ENCODE data around the gene PRKAG1. TPM values are rescaled to one million over a fixed set of nuclear protein-coding genes. Genes with fewer than 3 reads are reported as not detected.
A peak's percentile ranks its signal among the peaks of the same experiment; 100 is the strongest.

The PRKAG1 gene
- total RNA-seq, 1 donor: 95.9 TPM

DNA sequence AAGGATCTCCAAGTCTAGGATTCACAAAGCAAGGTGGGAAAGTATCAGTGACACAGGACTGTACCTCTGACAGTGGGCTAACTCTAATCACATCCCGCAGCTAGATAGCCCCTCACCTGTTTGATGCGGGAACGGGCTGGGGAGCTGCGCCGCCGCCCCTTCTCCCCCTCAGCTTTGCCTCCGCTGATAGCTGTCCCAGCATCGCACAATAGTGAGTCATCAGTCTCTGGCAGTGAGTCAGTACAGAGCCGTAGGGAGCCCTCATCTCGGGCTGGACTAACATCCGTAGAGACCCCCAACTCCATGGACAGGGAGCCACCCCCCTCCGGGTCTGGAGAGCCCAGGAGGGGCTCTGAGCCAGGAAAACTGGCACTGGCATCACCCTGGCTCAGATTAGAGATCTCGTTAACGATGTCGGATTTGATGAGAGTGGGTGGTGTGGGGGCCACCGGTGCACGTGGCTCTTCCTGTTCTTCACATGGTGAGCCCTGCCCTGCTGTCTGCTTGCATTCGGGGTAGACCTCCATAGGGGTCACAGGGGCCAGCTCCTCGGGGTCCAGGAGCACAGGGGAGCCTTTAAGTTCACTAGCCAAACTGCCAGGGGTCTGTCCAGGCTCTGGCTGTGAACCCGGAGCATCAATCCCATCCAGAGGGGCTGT, 31.1 kb upstream of the PRKAG1 start:
- no peak overlapping the region for H3K4me3 ChIP-seq (ENCODE audit: low read depth, low read length)
- peak; percentile 48 for DNase-seq (ENCODE audit: low read depth)
- no peak for TF ChIP-seq CTCF (IDR thresholded peaks at IDR 0.05; ENCODE audit: insufficient read depth, low read length)

DNA sequence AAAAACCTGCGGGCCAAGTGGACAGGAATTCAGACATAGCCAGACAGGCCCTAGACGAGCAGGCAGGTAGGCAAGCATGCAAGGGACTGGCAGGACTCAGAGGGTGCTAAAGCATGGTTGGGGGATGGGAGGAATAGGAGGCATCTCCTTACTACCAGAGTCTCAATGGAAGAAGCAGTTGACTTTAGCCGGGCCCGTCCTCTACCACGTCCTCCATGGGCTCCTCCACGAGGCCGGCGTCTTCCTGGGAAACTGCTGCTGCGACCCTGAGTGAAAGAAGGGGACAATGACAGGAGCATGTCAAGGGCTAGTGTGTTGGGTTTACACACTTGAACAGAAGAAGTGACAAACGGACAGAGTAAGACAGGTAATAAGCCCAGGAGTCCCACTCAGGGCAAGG, 30.4 kb upstream of the PRKAG1 start:
- TF ChIP-seq CTCF (IDR thresholded peaks at IDR 0.05; ENCODE audit: insufficient read depth, low read length): no peak
- DNase-seq (ENCODE audit: low read depth): no peak
- no peak overlapping the region for H3K4me3 ChIP-seq (ENCODE audit: low read depth, low read length)

DNA sequence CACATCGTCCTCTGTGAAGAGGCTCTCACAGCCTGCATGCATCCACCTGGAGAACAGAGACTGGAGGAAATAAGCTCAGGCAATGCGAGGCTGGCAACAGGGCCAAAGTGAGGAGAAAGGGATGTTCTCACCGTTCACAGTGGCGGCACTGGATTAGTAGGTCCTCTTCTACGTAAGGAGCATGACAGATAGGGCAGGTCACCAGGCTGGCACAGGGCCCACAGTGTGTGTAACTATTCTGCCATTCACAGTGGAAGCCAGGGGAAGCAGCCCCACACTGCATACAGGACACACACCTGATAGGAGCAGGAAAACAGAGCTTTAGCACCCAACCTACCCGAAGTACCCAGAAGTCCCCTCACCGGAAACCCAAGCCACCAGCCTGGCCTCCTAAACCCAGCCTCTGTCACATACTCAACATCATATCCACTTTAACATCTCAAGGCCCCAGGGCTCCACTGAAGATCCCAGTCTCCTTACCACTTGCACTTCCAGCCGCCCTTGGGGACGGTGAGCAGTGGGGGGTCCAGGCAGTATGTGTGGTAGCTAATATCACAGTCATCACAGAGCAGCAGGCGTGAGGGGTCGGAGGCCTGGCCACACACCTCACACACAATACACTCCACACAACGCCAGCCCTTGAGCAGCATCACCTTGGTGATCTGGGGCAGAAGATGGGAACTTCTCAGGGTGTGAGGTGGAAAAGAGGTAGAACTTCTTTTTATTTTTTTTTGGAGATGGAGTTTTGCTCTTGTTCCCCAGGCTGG, 27.7 kb upstream of the PRKAG1 start:
- DNase-seq (ENCODE audit: low read depth): no peak
- TF ChIP-seq CTCF (IDR thresholded peaks at IDR 0.05; ENCODE audit: insufficient read depth, low read length): no peak
- H3K4me3 ChIP-seq (ENCODE audit: low read depth, low read length): no peak overlapping the region

- no peak for TF ChIP-seq CTCF (IDR thresholded peaks at IDR 0.05; ENCODE audit: insufficient read depth, low read length)
- no peak overlapping the region for H3K4me3 ChIP-seq (ENCODE audit: low read depth, low read length)
- no peak for DNase-seq (ENCODE audit: low read depth)
These were observed 26.1 kb upstream of the PRKAG1 start for GRCh38 chr12:49044660-49045059.

DNA sequence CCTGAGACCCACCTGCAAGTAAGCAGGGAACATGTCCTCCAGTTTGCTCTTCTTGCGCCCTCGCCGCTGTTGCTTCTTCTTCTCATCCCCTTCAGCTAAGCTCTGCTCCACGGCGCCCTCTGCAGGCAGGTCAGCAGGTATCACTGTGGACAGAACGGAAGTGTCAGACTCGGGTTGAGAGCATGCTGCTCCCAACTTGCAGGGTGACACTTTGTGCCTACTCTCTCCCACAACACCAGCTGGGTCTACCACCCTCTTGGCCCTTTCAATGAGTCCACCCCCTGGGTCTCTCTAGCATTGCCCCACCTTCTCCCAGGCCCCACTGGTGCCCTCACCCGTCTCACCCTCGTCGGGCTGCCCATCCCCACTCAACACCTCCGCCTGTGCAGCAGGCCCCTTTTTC, 25.3 kb upstream of the PRKAG1 start:
- no peak overlapping the region for H3K4me3 ChIP-seq (ENCODE audit: low read depth, low read length)
- peak; percentile 50 for DNase-seq (ENCODE audit: low read depth)
- peak; percentile 70 for TF ChIP-seq CTCF (IDR thresholded peaks at IDR 0.05; ENCODE audit: insufficient read depth, low read length)

DNA sequence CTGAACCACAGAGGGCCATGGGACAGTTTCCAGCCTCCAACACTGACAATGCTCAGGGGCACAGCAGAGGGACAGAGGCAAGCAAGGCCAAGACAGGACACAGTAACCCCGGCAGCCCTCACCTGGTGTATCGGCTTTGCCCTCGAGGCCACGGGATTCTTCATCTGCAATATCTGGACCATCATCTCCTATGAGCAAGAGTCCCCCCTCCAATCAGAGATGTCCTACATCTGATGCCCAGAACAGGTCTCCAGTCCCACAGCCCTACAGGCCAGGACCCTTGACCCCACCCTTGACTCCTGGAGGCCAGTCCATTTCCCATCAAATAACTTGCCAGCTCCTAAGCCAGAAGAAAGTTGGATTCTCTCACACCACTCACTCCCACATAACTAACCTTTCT, 24.7 kb upstream of the PRKAG1 start:
- no peak overlapping the region for H3K4me3 ChIP-seq (ENCODE audit: low read depth, low read length)
- no peak for TF ChIP-seq CTCF (IDR thresholded peaks at IDR 0.05; ENCODE audit: insufficient read depth, low read length)
- DNase-seq (ENCODE audit: low read depth): no peak
